ENCODE results near the gene TOP3A. TPM values are rescaled to one million over a fixed set of nuclear protein-coding genes. Genes with fewer than 3 reads are reported as not detected.
A peak's percentile ranks its signal among the peaks of the same experiment; 100 is the strongest.

TOP3A gene, protein sequence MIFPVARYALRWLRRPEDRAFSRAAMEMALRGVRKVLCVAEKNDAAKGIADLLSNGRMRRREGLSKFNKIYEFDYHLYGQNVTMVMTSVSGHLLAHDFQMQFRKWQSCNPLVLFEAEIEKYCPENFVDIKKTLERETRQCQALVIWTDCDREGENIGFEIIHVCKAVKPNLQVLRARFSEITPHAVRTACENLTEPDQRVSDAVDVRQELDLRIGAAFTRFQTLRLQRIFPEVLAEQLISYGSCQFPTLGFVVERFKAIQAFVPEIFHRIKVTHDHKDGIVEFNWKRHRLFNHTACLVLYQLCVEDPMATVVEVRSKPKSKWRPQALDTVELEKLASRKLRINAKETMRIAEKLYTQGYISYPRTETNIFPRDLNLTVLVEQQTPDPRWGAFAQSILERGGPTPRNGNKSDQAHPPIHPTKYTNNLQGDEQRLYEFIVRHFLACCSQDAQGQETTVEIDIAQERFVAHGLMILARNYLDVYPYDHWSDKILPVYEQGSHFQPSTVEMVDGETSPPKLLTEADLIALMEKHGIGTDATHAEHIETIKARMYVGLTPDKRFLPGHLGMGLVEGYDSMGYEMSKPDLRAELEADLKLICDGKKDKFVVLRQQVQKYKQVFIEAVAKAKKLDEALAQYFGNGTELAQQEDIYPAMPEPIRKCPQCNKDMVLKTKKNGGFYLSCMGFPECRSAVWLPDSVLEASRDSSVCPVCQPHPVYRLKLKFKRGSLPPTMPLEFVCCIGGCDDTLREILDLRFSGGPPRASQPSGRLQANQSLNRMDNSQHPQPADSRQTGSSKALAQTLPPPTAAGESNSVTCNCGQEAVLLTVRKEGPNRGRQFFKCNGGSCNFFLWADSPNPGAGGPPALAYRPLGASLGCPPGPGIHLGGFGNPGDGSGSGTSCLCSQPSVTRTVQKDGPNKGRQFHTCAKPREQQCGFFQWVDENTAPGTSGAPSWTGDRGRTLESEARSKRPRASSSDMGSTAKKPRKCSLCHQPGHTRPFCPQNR
- 10 to 100 TPM; 38.1 to 59.7 (median 53.2) TPM for total RNA-seq
- total RNA-seq (2013) = 42.0 TPM

DNA sequence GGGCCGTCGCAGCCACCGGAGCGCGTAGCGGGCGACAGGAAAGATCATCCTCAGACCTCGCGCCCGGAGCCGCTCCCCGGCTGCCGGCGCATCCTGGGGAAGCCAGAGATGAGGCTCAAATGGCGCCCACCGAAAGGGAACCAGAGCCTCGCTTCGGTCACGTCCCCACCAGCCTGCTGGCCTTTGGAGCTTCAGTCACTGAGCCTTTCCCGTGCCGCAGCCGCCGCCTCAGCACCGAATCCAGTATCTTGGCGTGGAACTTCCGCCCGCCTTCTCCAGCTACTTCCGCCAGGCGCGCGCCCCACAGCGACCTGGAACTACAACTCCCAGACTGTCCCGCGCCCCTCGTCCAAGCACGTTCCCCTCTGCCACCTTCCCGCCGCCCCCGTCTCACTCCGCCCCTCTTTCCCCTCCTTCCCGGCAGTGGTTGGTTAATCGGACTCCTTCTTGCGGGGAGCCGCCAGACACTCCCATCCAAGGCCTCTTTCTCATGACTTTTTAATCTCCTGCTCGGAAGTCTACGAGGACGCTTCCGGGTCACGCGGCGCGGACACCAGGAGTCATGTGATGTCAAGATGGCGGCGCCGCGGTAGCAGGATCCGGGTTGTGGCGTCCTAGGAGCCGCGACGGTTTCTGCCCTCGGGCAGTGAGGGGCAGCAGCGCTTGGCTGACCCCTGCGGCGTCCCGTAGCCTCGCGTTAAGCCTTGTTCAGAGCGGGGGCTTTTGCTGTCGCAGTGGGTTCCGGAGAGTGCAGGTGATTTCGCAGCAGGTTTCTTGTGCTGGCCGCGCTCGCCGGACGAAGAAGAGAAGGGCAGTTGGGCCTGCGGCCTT, at the start of gene TOP3A, which contains the start of gene SMCR8:
TSS of gene TOP3A (minus strand) at position 264 of the 831 bp plus-strand sequence. CDS start at position 48, 216 bp downstream.
TSS of gene SMCR8 (plus strand) at position 563 of the 831 bp plus-strand sequence. CDS start 497 bp downstream, outside the sequence.
- Mint-ChIP-seq H3K9me3 (no peaks in the 10 kb centered on the region), H3K27me3 (ENCODE audit: low read depth in 2 of 2) (no peaks in the 10 kb centered on the region), H3K4me1 (peaks cover 73 to 78% of the 10 kb centered on the region in 2 donors), H3K4me3 (peak within 1 kb of the TSS; percentile 97), H3K36me3 (no peaks in the 10 kb centered on the region), H3K27ac (peak within 1 kb of the TSS; percentile 91 to 99)
- TF ChIP-seq, protein P1, sequence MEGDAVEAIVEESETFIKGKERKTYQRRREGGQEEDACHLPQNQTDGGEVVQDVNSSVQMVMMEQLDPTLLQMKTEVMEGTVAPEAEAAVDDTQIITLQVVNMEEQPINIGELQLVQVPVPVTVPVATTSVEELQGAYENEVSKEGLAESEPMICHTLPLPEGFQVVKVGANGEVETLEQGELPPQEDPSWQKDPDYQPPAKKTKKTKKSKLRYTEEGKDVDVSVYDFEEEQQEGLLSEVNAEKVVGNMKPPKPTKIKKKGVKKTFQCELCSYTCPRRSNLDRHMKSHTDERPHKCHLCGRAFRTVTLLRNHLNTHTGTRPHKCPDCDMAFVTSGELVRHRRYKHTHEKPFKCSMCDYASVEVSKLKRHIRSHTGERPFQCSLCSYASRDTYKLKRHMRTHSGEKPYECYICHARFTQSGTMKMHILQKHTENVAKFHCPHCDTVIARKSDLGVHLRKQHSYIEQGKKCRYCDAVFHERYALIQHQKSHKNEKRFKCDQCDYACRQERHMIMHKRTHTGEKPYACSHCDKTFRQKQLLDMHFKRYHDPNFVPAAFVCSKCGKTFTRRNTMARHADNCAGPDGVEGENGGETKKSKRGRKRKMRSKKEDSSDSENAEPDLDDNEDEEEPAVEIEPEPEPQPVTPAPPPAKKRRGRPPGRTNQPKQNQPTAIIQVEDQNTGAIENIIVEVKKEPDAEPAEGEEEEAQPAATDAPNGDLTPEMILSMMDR (IDR thresholded peaks at IDR 0.05) = no peak
- Histone ChIP-seq H3K27ac (ENCODE audit: low read length) (peak within 1 kb of the TSS; percentile 89), H3K4me1 (ENCODE audit: control insufficient read depth, insufficient read depth, low read length) (peaks cover 57% of the 10 kb centered on the region), H3K36me3 (ENCODE audit: control insufficient read depth, insufficient read depth, low read length) (peaks cover 20% of the 10 kb centered on the region), H3K27me3 (ENCODE audit: control insufficient read depth, insufficient read depth, low read length) (no peaks in the 10 kb centered on the region), H3K4me3 (ENCODE audit: low read length) (peak within 1 kb of the TSS; percentile 81), H3K9me3 (ENCODE audit: control insufficient read depth, insufficient read depth, low read length) (no peaks in the 10 kb centered on the region)
- DNase-seq = peak; percentile 92 to 97
- ATAC-seq = peak; percentile 91 to 97 (median 92)
- intact Hi-C loops (cut with micrococcal nuclease) = loop anchor here (1.0 to 2.0 kb wide), 2 partner anchors 54 to 90 kb away; partner anchors contain the start of genes LLGL1 and MIEF2
- WGBS (ENCODE audit: insufficient coverage) = under 1% methylated on average over 78 of the region's 78 CpGs

DNA sequence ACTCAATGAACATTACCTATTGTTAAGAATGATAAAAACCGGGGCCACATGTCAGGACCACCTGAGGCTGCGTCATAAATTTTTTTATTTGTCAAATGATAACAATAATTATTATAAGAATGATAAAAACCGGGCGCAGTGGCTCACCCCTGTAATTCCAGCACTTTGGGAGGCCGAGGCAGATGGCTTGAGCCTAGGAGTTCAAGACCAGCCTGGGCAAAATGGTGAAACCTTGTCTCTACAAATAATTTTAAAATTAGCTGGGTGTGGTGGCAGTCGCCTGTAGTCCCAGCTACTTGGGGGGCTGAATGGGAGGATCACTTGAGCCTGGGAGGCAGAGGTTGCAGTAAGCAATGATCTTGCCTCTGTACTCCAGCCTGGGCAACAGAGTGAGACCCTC, 49.4 kb upstream of the TOP3A start:
- Histone ChIP-seq H3K36me3 (ENCODE audit: control insufficient read depth, insufficient read depth, low read length) (peaks cover 2% of the 10 kb centered on the region), H3K4me1 (ENCODE audit: control insufficient read depth, insufficient read depth, low read length) (peaks cover 13% of the 10 kb centered on the region), H3K27ac (ENCODE audit: low read length) (no peak overlapping the region), H3K9me3 (ENCODE audit: control insufficient read depth, insufficient read depth, low read length) (no peaks in the 10 kb centered on the region), H3K27me3 (ENCODE audit: control insufficient read depth, insufficient read depth, low read length) (no peaks in the 10 kb centered on the region), H3K4me3 (ENCODE audit: low read length) (no peak overlapping the region)
- Mint-ChIP-seq H3K4me3 (no peak overlapping the region), H3K9me3 (no peaks in the 10 kb centered on the region), H3K27me3 (ENCODE audit: low read depth in 2 of 2) (no peaks in the 10 kb centered on the region), H3K27ac (no peak overlapping the region), H3K4me1 (peaks cover 11 to 16% of the 10 kb centered on the region in 2 donors), H3K36me3 (no peaks in the 10 kb centered on the region)
- TF ChIP-seq, protein P1 (IDR thresholded peaks at IDR 0.05) = no peak
- no peak for DNase-seq
- intact Hi-C loops (cut with micrococcal nuclease) = no loop called here
- WGBS (ENCODE audit: insufficient coverage) = 91% methylated on average over 4 of the region's 6 CpGs
- ATAC-seq = no peak

DNA sequence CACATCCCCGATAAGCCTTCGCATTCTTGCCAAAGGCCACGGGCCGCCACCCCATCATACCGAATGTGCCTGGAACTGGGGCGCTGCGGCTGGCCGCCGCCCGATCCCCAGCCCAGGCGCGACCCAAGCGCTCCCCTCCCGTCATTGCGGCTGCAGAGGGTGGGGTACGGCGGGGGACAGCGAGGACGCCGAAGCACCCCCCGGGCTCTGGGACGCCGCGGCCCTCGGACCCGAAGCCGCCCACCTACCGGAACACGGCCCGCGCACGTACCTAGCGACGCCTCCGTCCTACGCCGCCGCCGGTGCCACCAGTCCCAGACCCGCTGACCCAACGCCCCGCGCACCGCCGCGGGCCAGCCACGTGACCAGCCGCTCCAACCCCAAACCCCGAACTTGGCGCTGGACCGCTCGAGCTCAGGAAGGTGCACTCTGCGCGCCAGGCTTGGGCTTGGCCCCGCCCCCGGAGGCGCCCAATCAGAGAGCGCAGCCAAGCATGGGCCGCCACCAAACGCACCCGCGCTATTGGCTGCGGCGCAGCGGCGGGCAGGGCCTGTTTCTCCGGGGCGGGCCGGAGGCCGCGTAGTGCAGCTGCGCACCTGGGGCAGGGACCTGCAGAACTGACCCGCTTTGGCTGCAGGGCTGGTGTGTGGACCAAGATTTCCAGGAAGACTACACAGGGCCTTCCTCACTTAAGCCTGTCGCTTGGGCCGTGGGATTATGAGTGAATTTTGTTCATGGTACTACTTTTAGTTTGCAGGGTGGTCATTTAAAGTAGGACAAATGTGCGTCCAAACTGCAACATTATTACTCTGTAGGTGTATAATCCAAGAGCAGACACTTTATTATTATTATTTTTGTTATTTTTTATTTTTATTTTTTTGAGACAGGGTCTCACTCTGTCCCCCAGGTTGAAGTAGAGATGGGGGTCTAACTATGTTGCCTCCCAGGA, 48.6 kb upstream of the TOP3A start, which contains the start of gene SHMT1:
TSS of gene SHMT1 (minus strand) at position 450 of the 949 bp plus-strand sequence. CDS start 7,569 bp downstream, outside the sequence.
- under 1% methylated on average over 75 of the region's 76 CpGs for WGBS (ENCODE audit: insufficient coverage)
- Mint-ChIP-seq H3K9me3 (no peaks in the 10 kb centered on the region), H3K4me3 (peak within 1 kb of the TSS; percentile 97), H3K27me3 (ENCODE audit: low read depth in 2 of 2) (no peaks in the 10 kb centered on the region), H3K4me1 (peaks cover 11 to 16% of the 10 kb centered on the region in 2 donors), H3K36me3 (no peaks in the 10 kb centered on the region), H3K27ac (peak within 1 kb of the TSS; percentile 62 to 85)
- intact Hi-C loops (cut with micrococcal nuclease) = no loop called here
- H3K36me3 ChIP-seq (ENCODE audit: control insufficient read depth, insufficient read depth, low read length) = peaks cover 3% of the 10 kb centered on the region
- TF ChIP-seq, protein P1 (IDR thresholded peaks at IDR 0.05) = no peak
- ATAC-seq (peak; percentile 100), DNase-seq (peak; percentile 92 to 94)
- H3K4me3 ChIP-seq (ENCODE audit: low read length) = peak within 1 kb of the TSS; percentile 52
- no peaks in the 10 kb centered on the region for H3K9me3 ChIP-seq (ENCODE audit: control insufficient read depth, insufficient read depth, low read length)
- peaks cover 13% of the 10 kb centered on the region for H3K4me1 ChIP-seq (ENCODE audit: control insufficient read depth, insufficient read depth, low read length)
- no peaks in the 10 kb centered on the region for H3K27me3 ChIP-seq (ENCODE audit: control insufficient read depth, insufficient read depth, low read length)
- no peak within 1 kb of the TSS for H3K27ac ChIP-seq (ENCODE audit: low read length)

Data from natural killer cell (primary cell).